HG03066 (cell line): ENCODE results near the gene TICAM1.
"Not testable (repeated sequence)": the region's sequence is repeated elsewhere in the genome, so short reads cannot be mapped to it uniquely, and the experiment has no call there.

Experiments used
- ATAC-seq: cut with Tn5 transposase; IDR thresholded peaks from one replicate; pipeline ENCODE4 v1.9.1; 2021; ENCODE audit warnings: low read depth; ENCODE audit not compliant: unreplicated experiment

Gene TICAM1

DNA sequence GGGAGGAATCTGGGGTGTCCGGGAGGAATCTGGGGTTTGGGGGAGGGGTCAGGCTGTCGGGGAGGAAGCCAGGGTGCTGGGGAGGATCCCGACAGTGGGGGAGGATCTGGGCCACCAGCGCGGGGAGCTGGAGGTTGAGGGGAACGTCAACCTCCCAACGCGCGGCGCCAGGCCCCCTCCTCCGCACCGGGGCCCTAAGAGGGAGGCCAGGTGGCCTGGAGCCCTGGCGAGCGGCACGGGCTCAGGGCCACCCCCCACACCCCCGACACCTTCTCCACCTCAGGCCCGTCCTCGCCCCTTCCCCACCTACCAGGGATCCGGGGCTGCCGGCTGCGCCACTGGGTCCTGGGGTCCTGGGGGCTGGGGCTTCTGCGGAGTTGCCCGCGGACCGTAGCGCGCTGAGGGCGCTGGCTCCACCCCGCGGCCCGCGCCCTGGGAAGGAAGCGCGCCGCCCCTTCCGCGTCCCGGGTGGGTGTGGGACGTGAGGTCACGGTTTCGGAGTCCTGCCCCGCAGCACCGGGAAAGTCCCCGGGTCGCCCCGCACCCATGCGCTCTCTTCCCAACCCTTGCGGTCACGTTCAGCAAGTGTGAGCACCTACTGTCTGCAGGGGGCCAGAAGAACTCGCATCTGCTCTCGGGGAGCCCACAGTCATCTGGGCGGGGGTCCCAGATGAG is at the start of gene TICAM1:
TICAM1 (minus strand) TSS at position 409 of the 675 bp plus-strand sequence. CDS start 13,335 bp downstream, outside the sequence.
- peak; percentile 69 for ATAC-seq

GRCh38 chr19:4879041-4879440 is 47.5 kb upstream of the TICAM1 start:
- no peak for ATAC-seq

DNA sequence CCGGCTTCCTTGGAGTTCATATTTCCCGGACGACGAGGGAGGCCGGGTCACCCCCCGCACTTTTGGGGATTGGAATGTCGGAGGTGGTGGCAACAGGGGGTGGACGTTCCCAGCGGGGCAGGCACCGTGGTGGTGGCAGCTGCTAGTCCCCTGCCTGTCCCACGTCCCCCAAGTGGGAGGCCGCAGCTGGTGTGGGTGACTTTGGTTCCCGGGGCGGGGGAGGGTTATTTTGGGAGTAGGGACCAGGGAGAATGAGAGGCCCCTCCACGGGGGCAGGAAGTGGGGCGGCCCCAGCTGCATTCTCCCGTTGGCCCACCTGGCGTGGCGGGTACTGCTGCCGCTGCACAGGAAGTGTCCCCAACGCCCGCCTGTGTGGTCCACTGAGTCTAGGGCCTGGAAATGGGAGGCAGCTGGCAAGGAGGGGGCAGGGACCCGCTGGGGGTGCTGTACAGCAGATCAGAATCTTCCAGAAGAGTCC is 47.0 kb upstream of the TICAM1 start:
- ATAC-seq: no peak

DNA sequence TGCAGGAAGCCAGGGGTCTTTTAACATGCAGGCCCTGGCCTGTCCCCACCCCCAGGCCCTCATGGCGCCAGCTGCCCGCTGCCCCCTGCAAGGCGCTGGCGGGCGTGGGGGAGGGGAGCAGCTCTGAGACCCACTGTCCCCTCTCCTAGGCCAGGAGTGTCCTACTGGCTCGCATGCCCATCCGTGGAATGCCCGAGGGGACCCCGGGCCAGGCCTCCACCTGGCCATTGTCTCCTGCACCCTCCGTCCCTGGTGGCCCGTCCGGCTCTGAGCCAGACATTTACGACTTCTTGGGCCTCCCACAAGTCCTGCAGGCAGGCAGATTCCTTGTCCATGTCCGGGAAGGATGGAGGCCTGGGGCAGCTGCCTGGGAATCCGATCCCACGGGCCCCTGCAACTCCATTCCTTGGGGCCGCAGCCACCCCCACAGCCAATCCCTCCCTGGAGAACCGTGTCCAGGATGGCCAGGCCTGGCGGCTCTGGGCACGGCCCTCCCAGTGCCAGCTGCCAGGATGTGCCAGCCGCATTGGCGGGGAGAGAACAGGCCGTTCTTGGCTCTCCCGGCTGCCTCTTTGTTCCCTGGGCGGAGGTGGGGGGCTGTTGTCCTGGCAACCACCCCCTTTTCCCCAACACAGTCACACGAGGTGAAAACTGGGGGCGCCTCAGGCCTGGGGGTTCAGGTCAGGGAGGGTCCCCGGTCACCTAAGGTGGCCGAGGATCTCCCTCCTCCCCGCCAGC is 46.4 kb upstream of the TICAM1 start:
- ATAC-seq: no peak

GRCh38 chr19:4873930-4874329 is 42.4 kb upstream of the TICAM1 start:
- ATAC-seq: no peak

GRCh38 chr19:4871711-4872110 is 40.2 kb upstream of the TICAM1 start:
- no peak for ATAC-seq

DNA sequence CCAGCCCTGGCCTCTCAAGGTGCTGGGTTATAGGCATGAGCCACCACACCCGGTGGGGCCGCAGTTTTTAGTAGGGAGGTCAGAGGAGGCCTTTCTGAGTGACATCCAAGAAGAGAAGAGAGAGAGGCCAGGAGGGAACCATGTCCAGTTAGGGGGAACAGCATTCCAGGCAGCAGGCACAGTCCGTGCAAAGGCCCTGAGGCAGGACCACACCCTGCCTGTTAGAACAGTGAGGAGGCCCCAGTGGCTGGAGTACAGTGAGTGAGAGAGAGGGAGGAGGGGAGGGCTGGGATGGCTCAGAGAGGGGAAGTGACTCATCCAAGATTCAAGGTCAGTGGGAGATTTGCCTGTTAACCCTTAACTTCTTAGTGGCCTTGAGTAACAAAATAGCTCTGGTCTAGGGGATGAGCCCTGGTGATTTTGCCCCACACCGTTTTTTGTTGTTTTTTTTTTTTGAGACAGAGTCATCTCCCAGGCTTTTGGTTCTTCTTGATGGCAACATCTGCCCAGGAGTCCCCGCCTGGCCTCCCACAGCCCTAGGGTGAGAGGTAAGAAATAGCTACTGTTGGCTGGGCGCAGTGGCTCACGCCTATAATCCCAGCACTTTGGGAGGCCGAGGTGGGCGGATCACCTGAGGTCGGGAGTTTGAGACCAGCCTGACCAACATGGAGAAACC is 38.7 kb upstream of the TICAM1 start:
- ATAC-seq: no peak

GRCh38 chr19:4868286-4868834 is 36.8 kb upstream of the TICAM1 start:
- ATAC-seq: no peak

GRCh38 chr19:4867534-4868285 is 36.2 kb upstream of the TICAM1 start, which contains the start of gene PLIN3:
Gene PLIN3 (minus strand): TSS chr19:4867667. CDS start chr19:4861394, 6,273 bp downstream.
- ATAC-seq: peak; percentile 53

DNA sequence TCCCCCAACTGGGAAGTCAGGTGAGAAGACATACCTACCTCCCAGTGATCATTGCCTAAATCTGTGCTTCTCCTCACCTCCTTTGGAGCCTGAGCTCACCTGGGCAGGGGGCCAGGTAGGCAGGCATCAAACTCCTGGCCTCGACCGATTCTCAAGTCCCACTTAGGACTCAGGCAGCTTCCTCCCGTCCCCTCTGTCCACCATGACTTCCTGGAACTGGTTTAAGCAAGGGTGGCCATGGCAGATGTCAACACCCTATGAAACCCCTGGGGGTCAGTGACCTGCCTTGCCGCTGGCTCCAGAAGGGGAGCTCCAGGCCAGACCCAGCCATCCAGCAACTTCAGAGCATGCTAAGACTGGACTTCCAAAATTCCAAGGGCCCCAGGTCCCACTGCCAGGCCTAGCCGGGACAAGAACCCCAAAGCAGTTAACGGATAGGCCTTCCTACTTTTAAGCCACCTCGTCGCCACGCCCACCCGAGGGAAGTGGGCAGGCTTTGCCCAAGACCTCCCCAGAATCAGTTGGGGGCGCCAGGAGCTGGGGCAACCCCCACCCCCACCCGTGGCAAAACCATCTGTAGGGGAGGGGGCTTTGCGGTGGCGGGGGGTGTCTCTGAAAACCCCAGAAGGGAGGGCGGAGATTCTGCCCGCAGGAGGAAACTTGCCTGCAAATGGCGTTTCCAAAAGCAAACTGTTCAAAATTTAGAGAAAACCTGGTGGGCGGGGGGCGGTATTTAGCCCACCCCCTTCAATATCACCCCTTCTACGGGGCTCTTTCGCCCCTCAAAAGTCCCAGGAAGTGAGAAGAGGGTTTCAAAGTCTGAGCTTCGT is 35.3 kb upstream of the TICAM1 start:
- no peak for ATAC-seq

GRCh38 chr19:4861147-4861546 is 29.6 kb upstream of the TICAM1 start:
- ATAC-seq: no peak

GRCh38 chr19:4859697-4860096 is 28.2 kb upstream of the TICAM1 start:
- no peak for ATAC-seq

DNA sequence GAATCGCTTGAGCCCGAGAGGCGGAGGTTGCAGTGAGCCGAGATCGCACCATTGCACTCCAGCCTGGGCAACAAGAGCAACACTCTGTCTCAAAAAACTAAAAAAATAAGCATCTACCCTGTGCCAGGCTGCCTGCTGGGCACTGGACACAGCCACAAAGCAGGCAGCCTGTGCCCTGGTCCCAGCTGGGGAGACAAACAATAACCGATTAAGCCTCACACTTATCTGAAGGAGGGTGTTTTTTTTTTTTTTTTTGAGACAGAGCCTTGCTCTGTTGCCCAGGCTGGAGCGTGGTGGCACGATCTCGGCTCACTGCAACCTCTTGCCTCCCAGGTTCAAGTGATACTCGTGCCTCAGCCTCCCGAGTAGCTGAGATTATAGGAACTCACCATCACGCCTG is 25.0 kb upstream of the TICAM1 start:
- not testable (repeated sequence) for ATAC-seq

DNA sequence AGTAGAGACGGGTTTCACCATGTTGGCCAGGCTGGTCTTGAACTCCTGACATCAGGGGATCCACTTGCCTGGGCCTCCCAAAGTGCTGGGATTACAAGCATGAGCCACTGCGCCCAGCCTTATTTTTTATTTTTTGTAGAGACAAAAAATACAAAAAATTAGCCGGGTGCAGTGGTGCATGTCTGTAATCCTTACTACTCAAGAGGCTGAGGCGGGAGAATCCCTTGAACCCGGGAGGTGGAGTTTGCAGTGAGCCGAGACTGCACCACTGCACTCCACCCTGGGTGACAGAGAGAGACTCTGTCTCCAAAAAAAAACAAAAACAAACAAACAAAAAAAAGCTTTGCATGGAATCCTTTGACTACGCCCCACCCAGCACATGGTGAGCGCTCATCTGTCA is 22.0 kb upstream of the TICAM1 start:
- not testable (repeated sequence) for ATAC-seq

GRCh38 chr19:4852484-4852883 is 21.0 kb upstream of the TICAM1 start:
- no peak for ATAC-seq

- no peak for ATAC-seq
These were observed 20.2 kb upstream of the TICAM1 start for GRCh38 chr19:4851551-4852290.

- ATAC-seq: no peak
These were observed 17.5 kb upstream of the TICAM1 start for GRCh38 chr19:4849019-4849418.

DNA sequence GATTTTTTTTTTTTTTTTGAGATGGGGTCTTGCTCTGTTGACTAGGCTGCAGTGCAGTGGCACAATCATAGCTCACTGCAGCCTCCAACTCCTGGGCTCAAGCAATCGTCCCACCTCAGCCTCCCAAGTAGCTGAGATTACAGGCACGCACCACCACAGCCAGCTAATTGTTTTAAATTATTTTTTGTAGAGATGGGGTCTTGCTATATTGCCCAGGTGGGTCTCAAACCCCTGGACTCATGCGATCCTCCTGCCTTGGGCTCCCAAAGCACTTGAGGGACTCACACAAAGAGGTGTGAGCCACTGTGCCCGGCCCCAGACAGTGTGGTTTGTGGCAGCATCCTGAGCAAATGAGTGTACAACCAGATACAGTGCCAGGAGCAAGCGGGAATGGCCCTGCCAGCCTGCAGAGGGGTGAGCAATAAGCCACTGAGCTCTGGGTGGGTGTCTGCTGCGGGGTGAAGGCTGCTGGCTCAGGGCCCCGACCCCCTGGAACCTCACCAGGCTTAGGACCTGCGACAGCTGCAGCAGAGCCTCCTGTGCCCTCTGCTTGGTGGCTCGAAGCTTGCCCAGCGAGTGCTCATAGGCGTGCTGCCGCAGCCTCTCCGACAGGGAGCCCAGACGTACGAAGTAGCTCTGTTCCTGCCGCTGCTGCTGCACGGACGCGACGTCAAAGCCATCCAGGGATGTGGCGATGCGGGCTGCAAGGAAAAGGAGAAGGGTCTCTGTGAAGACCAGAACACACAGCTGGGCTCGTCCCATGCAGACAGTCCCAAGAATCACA is 15.9 kb upstream of the TICAM1 start:
- no peak for ATAC-seq
